GM12872 (cell line): Measurements from ENCODE around the gene HIP1.

Source experiments
- TF ChIP-seq, protein P1 (sequence below): IDR thresholded peaks from 3 replicates; pipeline ENCODE4 v1.5.1; 2011; ENCODE audit warnings: low read depth, mild to moderate bottlenecking, low read length, moderate library complexity; ENCODE audit not compliant: insufficient read depth

HIP1 gene

DNA sequence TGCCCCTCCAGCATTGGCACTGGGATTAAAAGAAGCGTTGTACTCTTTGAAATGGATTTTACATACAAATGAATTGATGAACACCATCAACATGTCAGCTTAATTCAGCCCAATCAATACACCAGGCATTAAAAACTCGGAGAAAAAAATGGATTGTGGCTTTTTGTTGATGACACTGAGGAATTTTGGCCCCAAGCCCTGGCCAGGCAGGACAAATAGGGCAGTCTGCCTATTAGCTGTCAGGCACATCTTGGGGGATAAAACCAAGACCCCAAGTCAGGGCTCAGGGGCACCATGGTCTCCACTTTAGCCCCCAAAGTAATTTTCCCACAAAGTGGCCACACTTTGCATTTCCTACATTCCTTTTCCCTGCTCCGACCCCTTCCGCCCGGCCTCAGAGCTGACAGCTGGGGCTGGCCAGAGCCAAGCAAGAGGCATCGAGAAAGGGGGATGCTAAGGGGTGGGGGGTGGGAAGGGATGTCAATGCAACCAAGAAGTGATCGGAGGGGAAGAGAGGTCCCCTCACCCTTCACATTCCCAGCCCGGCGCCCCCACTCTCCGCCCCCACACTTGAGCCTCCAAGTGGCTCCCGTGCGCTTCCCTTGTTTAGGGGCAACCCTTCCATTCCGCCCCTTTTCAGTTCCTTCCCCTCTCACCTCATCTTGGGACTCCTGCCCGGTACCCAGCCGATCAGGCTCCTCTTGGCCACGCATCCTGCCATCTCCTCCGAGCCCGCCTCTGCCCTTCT, 711 bp downstream of the HIP1 start:
- TF ChIP-seq, protein P1, sequence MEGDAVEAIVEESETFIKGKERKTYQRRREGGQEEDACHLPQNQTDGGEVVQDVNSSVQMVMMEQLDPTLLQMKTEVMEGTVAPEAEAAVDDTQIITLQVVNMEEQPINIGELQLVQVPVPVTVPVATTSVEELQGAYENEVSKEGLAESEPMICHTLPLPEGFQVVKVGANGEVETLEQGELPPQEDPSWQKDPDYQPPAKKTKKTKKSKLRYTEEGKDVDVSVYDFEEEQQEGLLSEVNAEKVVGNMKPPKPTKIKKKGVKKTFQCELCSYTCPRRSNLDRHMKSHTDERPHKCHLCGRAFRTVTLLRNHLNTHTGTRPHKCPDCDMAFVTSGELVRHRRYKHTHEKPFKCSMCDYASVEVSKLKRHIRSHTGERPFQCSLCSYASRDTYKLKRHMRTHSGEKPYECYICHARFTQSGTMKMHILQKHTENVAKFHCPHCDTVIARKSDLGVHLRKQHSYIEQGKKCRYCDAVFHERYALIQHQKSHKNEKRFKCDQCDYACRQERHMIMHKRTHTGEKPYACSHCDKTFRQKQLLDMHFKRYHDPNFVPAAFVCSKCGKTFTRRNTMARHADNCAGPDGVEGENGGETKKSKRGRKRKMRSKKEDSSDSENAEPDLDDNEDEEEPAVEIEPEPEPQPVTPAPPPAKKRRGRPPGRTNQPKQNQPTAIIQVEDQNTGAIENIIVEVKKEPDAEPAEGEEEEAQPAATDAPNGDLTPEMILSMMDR = no peak

DNA sequence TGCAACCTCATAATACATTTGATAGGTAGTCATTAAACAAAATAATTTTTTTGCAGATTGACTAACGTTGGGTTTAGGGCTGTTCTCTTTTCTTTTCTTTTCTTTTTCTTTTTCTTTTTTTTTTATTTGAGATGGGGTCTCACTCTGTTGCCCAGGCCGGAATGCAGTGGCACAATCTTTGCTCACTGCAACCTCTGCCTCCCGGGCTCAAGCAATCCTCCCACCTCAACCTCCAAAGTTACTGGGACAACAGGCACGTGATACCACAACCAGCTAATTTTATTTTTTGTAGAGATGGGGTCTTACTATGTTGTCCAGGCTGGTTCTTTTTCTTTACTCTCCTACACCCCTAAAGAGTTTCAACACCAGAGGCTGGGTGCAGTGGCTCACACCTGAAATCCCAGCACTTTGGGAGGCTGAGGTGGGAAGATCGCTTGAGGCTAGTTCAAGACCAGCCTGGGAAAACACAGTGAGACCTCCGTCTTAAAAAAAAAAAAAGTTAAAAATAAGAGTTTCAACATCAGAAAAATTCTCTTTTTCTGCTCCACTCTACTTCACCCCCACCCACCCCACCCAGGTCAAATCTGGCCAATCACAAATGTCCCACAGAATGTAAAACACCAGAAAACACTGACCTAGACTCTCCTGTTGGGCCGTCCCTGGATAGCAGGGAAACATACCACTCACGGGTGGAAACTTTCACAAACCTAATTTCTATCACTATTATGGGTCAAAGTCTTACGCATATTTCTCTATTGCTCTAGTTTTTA, 3.0 kb downstream of the HIP1 start:
- TF ChIP-seq, protein P1 = no peak

DNA sequence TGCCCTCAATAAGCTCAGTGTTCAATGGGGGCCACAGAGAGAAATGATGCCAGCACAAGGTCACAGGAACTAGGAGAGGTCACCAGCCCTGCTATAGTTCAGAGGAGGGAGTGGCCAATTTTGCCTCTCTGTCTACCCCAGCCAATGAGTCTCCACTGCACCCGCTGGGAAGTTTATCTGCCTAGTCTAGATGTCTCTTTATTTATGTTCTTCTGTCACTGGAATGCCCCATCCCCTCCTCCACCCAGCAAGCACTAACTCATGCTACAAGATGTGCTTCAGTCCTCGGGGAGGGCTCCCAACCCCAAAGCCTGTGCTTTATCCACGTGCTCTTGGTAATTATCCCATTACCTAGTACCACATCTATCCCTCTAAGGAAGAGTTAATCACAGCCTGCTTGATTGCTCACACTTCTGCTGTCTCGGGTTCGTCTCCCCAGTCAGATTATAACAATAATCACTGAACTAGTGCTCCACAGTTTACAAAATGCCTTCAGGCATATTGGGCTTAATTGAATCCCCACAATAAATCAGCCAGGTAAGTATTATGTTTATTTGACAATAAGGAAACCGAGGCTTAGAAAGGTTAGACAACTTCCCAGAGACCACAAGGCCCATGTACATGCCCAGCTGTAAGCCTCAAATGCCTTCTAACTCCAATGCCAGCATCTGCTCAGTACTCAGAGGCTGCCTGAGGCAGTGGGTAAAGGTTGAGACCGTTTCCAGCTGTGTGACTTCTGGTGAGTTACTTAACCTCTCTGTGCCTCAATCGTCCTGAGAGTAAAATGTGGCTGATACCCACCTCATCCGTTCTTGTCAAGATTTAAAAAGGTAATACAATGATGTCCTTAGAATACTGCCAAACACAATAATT, 3.9 kb downstream of the HIP1 start:
- TF ChIP-seq, protein P1 = no peak

DNA sequence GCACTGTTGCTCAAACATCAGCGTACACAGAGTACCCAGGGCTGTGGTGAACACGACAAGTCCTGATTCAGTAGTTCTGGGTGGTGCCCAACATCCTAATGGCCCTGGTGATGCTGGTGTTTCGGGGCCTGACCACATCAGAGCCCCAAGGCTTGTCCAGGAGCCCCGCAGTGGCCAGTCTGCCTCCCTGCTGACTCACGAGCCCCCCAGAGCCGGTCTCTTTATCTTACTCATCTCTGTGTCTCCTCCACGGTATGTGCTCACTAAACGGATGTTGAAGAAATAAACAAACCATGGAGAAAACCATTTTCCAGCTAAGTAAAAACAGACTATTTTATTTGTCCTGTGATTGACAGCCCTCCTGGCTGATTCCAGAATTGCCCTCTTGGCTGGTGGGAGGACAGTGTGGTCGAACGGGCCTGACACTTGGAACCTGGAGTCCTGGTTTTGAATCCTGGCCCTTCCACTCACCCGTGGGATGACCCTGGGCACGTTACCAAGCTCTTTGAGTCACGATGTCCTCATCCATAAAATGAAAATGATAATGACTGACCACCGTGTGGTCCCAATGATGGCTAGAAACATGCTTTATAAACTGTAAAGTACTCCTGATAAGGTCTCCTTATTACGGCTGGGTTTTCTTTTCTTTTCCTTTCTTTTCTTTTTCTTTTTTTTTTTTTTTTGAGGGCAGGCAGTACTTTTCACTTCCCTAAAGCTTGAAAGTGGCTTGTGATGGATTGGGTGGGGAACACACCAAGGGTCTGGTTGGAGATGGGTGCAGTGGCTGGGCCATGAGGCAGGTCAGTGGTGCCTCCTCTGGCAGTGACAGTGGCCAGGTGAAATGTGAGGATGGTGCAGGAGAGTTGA, 5.7 kb downstream of the HIP1 start:
- TF ChIP-seq, protein P1 = no peak

DNA sequence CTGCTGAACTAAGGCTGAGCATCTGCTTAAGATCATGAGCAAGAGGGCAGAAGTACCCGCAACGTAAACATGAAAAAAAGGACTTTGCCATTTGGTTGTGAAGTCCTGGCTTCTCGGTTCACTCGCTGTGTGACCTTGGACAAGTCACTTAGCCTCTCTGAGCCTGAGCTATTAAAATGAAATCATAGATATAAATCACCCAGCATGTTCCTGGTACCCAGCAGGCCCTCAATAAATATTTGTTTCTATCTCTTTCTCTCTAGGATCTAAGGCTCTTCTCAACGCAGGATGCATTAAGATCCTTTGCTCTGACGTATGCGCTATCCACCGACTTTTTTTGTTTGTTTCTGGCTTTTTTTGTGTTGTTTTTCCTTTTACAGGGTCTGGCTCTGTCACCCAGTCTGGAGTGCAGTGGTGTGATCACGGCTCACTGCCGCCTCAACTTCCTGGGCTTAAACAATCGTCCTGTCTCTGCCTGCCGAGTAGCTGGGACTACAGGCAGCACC, 6.7 kb downstream of the HIP1 start:
- TF ChIP-seq, protein P1 = no peak

DNA sequence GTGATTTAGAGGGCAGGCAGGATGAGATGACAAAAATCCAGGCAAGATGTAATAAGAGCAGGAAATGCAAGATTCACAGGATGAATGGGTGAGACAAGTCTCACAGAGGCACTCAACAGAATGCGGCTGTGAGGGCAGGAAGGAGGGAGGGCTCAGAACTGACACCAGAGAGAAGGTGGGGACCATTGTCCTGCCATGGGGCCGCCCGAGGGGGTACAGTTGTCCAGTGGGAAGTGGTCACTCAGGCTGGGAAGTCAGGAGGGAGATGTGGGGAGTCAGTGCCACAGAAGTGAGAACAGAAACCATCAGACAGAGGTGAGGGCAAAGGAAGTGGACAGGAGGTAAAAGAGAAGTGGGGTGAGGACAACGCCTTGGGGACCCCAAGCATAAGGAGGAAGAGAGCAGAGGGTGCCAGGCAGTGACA, 8.9 kb downstream of the HIP1 start:
- TF ChIP-seq, protein P1 = no peak
